GM19468 (cell line): ENCODE data around the gene ABCB8.
"Not testable (repeated sequence)": the region's sequence is repeated elsewhere in the genome, so short reads cannot be mapped to it uniquely, and the experiment has no call there.

Source experiments
- ATAC-seq: cut with Tn5 transposase; IDR thresholded peaks from one replicate; pipeline ENCODE4 v1.9.1; 2021; ENCODE audit warnings: mild to moderate bottlenecking, moderate library complexity, moderate number of reproducible peaks; ENCODE audit not compliant: unreplicated experiment; ENCODE audit errors: extremely low read depth

Gene ABCB8

GRCh38 chr7:151012911-151013347 lies 15.3 kb upstream of the ABCB8 start:
- ATAC-seq = no peak

- ATAC-seq = no peak
These were observed 14.9 kb upstream of the ABCB8 start for GRCh38 chr7:151013356-151013732.

GRCh38 chr7:151013733-151014497 lies 14.3 kb upstream of the ABCB8 start:
- no peak for ATAC-seq

- ATAC-seq = no peak
These were observed 13.3 kb upstream of the ABCB8 start for GRCh38 chr7:151014950-151015349.

- no peak for ATAC-seq
These were observed 12.3 kb upstream of the ABCB8 start for GRCh38 chr7:151015967-151016366.

GRCh38 chr7:151016505-151016904 lies 11.7 kb upstream of the ABCB8 start:
- ATAC-seq = no peak

- ATAC-seq = no peak
These were observed 11.3 kb upstream of the ABCB8 start for GRCh38 chr7:151016942-151017341.

- no peak for ATAC-seq
These were observed 10.8 kb upstream of the ABCB8 start for GRCh38 chr7:151017370-151017952.

- no peak for ATAC-seq
These were observed 10.3 kb upstream of the ABCB8 start for GRCh38 chr7:151017953-151018420.

- ATAC-seq = no peak
These were observed 9.7 kb upstream of the ABCB8 start for GRCh38 chr7:151018421-151019129.

- ATAC-seq = no peak
These were observed 9.2 kb upstream of the ABCB8 start for GRCh38 chr7:151019130-151019447.

- ATAC-seq = no peak
These were observed 8.0 kb upstream of the ABCB8 start for GRCh38 chr7:151020231-151020630.

- no peak for ATAC-seq
These were observed 5.0 kb upstream of the ABCB8 start for GRCh38 chr7:151023232-151023631.

GRCh38 chr7:151024435-151025056 lies 3.7 kb upstream of the ABCB8 start, which contains the start of gene ATG9B:
ATG9B (minus strand) TSS chr7:151024494; CDS start chr7:151024423, 71 bp downstream.
- no peak for ATAC-seq

GRCh38 chr7:151025924-151026671 lies 2.2 kb upstream of the ABCB8 start:
- ATAC-seq = no peak

- not testable (repeated sequence) for ATAC-seq
These were observed 1.2 kb upstream of the ABCB8 start for GRCh38 chr7:151026771-151027727.

- ATAC-seq = not testable (repeated sequence)
These were observed 521 bp upstream of the ABCB8 start for GRCh38 chr7:151027728-151028130.

GRCh38 chr7:151028948-151029501 lies 775 bp downstream of the ABCB8 start:
- no peak for ATAC-seq

GRCh38 chr7:151031011-151031410 lies 2.8 kb downstream of the ABCB8 start:
- ATAC-seq = no peak
